HCT116 (cell line): ENCODE measurements around the gene SOS1. TPM values are rescaled to one million over a fixed set of nuclear protein-coding genes. Genes with fewer than 3 reads are reported as not detected.

Source experiments
- ATAC-seq: fragments of 200-7000 bp; cut with Tn5 transposase; 2 replicates; pipeline ENCODE4 v1.9.1; 2020; ENCODE audit warnings: mild to moderate bottlenecking, moderate library complexity
- BruUV-seq: library from RNA; stranded (reverse); fragments of 400-500 nt; replicated peaks from 2 replicates; lab custom pipeline; 2021; lab: Mats Ljungman, UMichigan
- CTCF ChIA-PET: fragments of 300-600 bp; sonication (Branson Sonifier 250); formaldehyde crosslinking; loops from one replicate; lab custom pipeline; 2021; ENCODE audit warnings: antibody characterized with exemption; lab: Charles Lee
- POLR2A ChIA-PET: fragments of 300-600, 350-600 bp; sonication (Branson Sonifier 250); formaldehyde crosslinking; loops from one replicate; lab custom pipeline; 2021; ENCODE audit warnings: antibody characterized with exemption; lab: Charles Lee
- RAD21 ChIA-PET, 2 experiments: fragments of 300-600 bp; sonication (Branson Sonifier 250); formaldehyde crosslinking; loops; one replicate each; lab custom pipeline; 2023; ENCODE audit warnings: low total read pairs in 2 of 2; ENCODE audit not compliant: uncharacterized antibody in 2 of 2, unreplicated experiment in 2 of 2, low non-redundant PET in 1 of 2; lab: Charles Lee
- DNase-seq: peaks from one replicate; pipeline ENCODE4 v3.0.0-alpha.2; 2010; ENCODE audit warnings: low read depth, low spot score
- H2AFZ ChIP-seq: fragments of 200-600 bp; shearing (Covaris generic), sonication (generic); 2 replicates; pipeline ENCODE4 v1.6.1; 2017; ENCODE audit warnings: low read depth, mixed run types, mixed read lengths, antibody characterized with exemption, low read length; ENCODE audit not compliant: poor library complexity, severe bottlenecking
- H3K27ac ChIP-seq: 2 replicates; pipeline ENCODE4 v1.5.1; 2012; ENCODE audit warnings: low read depth, low read length
- H3K27me3 ChIP-seq: fragments of 200-600 bp; sonication (generic); 2 replicates; pipeline ENCODE4 v1.6.1; 2016; ENCODE audit warnings: mixed run types, low read length, mixed read lengths; ENCODE audit not compliant: insufficient read depth
- H3K36me3 ChIP-seq, 2 experiments: fragments of 200-500 bp in 1 of 2; fragments of 200-600 bp in 1 of 2; sonication (Bioruptor generic) in 1 of 2; sonication (generic) in 1 of 2; 2 replicates each; pipeline versions ENCODE4 v1.5.1 to v1.6.1; 2014 to 2016; ENCODE audit warnings: low read length in 2 of 2, inconsistent platforms in 1 of 2, mixed read lengths in 1 of 2, mixed run types in 1 of 2; ENCODE audit not compliant: insufficient read depth in 2 of 2, control insufficient read depth in 1 of 2
- H3K4me1 ChIP-seq, 2 experiments: fragments of 200-600 bp in 1 of 2; sonication (generic) in 1 of 2; 2 replicates each; pipeline versions ENCODE4 v1.5.1 to v1.6.1; 2012 to 2017; ENCODE audit warnings: low read length in 2 of 2, inconsistent platforms in 1 of 2, mild to moderate bottlenecking in 1 of 2, mixed read lengths in 1 of 2, mixed run types in 1 of 2, moderate library complexity in 1 of 2; ENCODE audit not compliant: insufficient read depth in 2 of 2, control insufficient read depth in 1 of 2
- H3K4me2 ChIP-seq: fragments of 200-600 bp; sonication (generic); 2 replicates; pipeline ENCODE4 v1.6.1; 2017; ENCODE audit warnings: mixed run types, low read length, mixed read lengths
- H3K4me3 ChIP-seq, 2 experiments: fragments of 200-600 bp in 1 of 2; sonication (generic) in 1 of 2; replicated peaks in 1 of 2; 2 replicates each; pipeline ENCODE4 v1.5.1; 2011 to 2016; ENCODE audit warnings: low read length in 2 of 2, control low read depth in 1 of 2, low read depth in 1 of 2, mild to moderate bottlenecking in 1 of 2, mixed read lengths in 1 of 2, mixed run types in 1 of 2
- H3K79me2 ChIP-seq: fragments of 200-600 bp; sonication (generic); 2 replicates; pipeline ENCODE4 v1.6.1; 2017; ENCODE audit warnings: mild to moderate bottlenecking, mixed run types, low read length, moderate library complexity, mixed read lengths; ENCODE audit not compliant: insufficient read depth
- H3K9ac ChIP-seq: fragments of 200-600 bp; sonication (generic); 2 replicates; pipeline ENCODE4 v1.6.1; 2016; ENCODE audit warnings: low read length, mixed read lengths
- H3K9me2 ChIP-seq: fragments of 200-600 bp; sonication (generic), shearing (Covaris generic); 2 replicates; pipeline ENCODE4 v1.6.1; 2017; ENCODE audit warnings: mixed run types, mild to moderate bottlenecking, moderate library complexity; ENCODE audit not compliant: insufficient read depth
- H3K9me3 ChIP-seq, 2 experiments: fragments of 200-500 bp in 1 of 2; fragments of 200-600 bp in 1 of 2; sonication (Bioruptor generic) in 1 of 2; sonication (generic) in 1 of 2; 2 replicates each; pipeline ENCODE4 v1.6.1; 2014 to 2017; ENCODE audit warnings: low read length in 2 of 2, mixed read lengths in 2 of 2, inconsistent platforms in 1 of 2, low read depth in 1 of 2, mild to moderate bottlenecking in 1 of 2, mixed run types in 1 of 2, moderate library complexity in 1 of 2; ENCODE audit not compliant: control insufficient read depth in 1 of 2, insufficient read depth in 1 of 2
- H4K20me1 ChIP-seq: fragments of 200-600 bp; sonication (generic), shearing (Covaris generic); 2 replicates; pipeline ENCODE4 v1.6.1; 2017; ENCODE audit warnings: mixed run types, mild to moderate bottlenecking, moderate library complexity; ENCODE audit not compliant: insufficient read depth
- ATF3 ChIP-seq: IDR thresholded peaks from 2 replicates; pipeline ENCODE4 v1.6.1; 2012
- CBX3 ChIP-seq: IDR thresholded peaks from 2 replicates; pipeline ENCODE4 v1.6.1; 2012; ENCODE audit warnings: low read depth
- ELF1 ChIP-seq: IDR thresholded peaks from 2 replicates; pipeline ENCODE4 v1.6.1; 2012; ENCODE audit warnings: low read depth, borderline replicate concordance
- EZH2phosphoT487 ChIP-seq: fragments of 200-600 bp; IDR thresholded peaks from 2 replicates; pipeline ENCODE4 v1.6.1; 2018; ENCODE audit warnings: antibody characterized with exemption, borderline replicate concordance
- FOSL1 ChIP-seq: IDR thresholded peaks from 2 replicates; pipeline ENCODE4 v1.6.1; 2012; ENCODE audit warnings: low read depth
- POLR2A ChIP-seq: IDR thresholded peaks from 2 replicates; pipeline ENCODE4 v1.7.0; 2011; ENCODE audit warnings: borderline replicate concordance; ENCODE audit not compliant: insufficient read depth, insufficient read length; ENCODE audit errors: extremely low read depth
- POLR2AphosphoS5 ChIP-seq: IDR thresholded peaks from 2 replicates; pipeline ENCODE4 v1.6.1; 2011; ENCODE audit warnings: mild to moderate bottlenecking, low read depth, low read length, moderate library complexity
- RAD21 ChIP-seq: IDR thresholded peaks from 2 replicates; pipeline ENCODE4 v1.6.1; 2012; ENCODE audit warnings: low read depth, mild to moderate bottlenecking
- REST ChIP-seq: IDR thresholded peaks from 2 replicates; pipeline ENCODE4 v1.6.1; 2012; ENCODE audit warnings: low read depth
- SP1 ChIP-seq: IDR thresholded peaks from 2 replicates; pipeline ENCODE4 v1.6.1; 2012; ENCODE audit warnings: low read depth
- TCF7L2 ChIP-seq: IDR thresholded peaks from 2 replicates; pipeline ENCODE4 v1.7.0; 2011; ENCODE audit warnings: borderline replicate concordance, inconsistent platforms; ENCODE audit not compliant: insufficient read depth, insufficient read length; ENCODE audit errors: extremely low read depth
- YY1 ChIP-seq: IDR thresholded peaks from 2 replicates; pipeline ENCODE4 v1.6.1; 2011; ENCODE audit warnings: low read length, low read depth, moderate library complexity, mild to moderate bottlenecking; ENCODE audit not compliant: insufficient replicate concordance; ENCODE audit errors: extremely low read depth
- intact Hi-C: fragments of 100-400 bp; cut with micrococcal nuclease; formaldehyde crosslinking; loops from 2 replicates; pipeline ENCODE4 v1.10.0; 2022
- total RNA-seq: library from RNA; stranded (reverse); gene quantifications from one replicate; pipeline ENCODE4 v1.2.1, GENCODE V29; 2021; ENCODE audit not compliant: unreplicated experiment
- TF ChIP-seq, protein P1 (sequence below): IDR thresholded peaks from 2 replicates; pipeline ENCODE4 v1.6.1; 2011; ENCODE audit warnings: mild to moderate bottlenecking, low read length, moderate library complexity; ENCODE audit not compliant: insufficient replicate concordance; ENCODE audit errors: extremely low read depth

The SOS1 gene
- total RNA-seq, 1 experiment from 2014 or later, result 19.4 TPM

DNA sequence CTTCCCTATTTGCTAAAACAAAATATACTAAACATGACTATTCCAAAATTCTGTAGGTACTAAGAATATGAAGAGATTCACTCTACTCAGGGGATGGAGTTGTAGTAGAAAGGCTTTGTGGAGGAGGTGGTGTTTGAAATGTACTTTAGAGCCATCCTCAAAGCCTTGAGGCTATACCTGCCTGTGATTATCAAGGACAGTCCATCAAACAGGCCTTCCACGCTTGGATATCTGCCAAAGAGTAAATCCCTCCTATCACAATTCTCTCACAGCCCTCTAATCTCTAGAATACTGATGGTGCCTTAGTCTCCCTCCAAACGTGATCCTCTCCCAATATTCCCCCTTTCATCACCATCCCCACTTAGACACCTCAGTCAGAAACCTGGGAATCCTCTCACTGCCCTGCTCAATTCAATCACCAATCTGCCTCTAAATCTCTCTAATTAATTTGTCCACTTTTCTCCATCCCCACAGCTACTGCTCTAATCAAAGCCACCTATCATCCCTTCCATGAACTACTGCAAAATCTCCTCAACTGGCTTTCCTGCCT, 13.1 kb downstream of the SOS1 start:
- ChIA-PET POLR2A (no interaction called here), CTCF (no interaction called here), RAD21 (no interaction called here)
- Histone ChIP-seq H3K4me3 (no peak overlapping the region), H3K9me3 (no peaks in the 10 kb centered on the region), H3K79me2 (peaks cover 72% of the 10 kb centered on the region), H3K27me3 (no peaks in the 10 kb centered on the region), H2AFZ (no peak overlapping the region), H4K20me1 (0 out of 2 replicates have a peak, but pooled peaks cover 5% of the 10 kb centered on the region), H3K9ac (no peak overlapping the region), H3K27ac (no peak overlapping the region), H3K4me2 (no peak overlapping the region), H3K4me1 (no peaks in the 10 kb centered on the region), H3K9me2 (no peaks in the 10 kb centered on the region), H3K36me3 (no peaks in the 10 kb centered on the region)
- TF ChIP-seq EZH2phosphoT487 (no peak), CBX3 (no peak), POLR2AphosphoS5 (no peak), ATF3 (no peak), TCF7L2 (no peak), YY1 (no peak), POLR2A (no peak), FOSL1 (no peak), ELF1 (no peak), SP1 (no peak), RAD21 (no peak), REST (no peak)
- TF ChIP-seq, protein P1, sequence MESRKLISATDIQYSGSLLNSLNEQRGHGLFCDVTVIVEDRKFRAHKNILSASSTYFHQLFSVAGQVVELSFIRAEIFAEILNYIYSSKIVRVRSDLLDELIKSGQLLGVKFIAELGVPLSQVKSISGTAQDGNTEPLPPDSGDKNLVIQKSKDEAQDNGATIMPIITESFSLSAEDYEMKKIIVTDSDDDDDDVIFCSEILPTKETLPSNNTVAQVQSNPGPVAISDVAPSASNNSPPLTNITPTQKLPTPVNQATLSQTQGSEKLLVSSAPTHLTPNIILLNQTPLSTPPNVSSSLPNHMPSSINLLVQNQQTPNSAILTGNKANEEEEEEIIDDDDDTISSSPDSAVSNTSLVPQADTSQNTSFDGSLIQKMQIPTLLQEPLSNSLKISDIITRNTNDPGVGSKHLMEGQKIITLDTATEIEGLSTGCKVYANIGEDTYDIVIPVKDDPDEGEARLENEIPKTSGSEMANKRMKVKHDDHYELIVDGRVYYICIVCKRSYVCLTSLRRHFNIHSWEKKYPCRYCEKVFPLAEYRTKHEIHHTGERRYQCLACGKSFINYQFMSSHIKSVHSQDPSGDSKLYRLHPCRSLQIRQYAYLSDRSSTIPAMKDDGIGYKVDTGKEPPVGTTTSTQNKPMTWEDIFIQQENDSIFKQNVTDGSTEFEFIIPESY, result no peak
- BruUV-seq, result no TSS peak
- intact Hi-C loops, result no loop called here
- ATAC-seq (no peak), DNase-seq (no peak)
